HepG2 (cell line): Measurements from ENCODE around the gene COG1. TPM values are rescaled to one million over a fixed set of nuclear protein-coding genes. Genes with fewer than 3 reads are reported as not detected.

Experiments
- ATAC-seq: fragments of 200-7000 bp; cut with Tn5 transposase; 3 replicates; pipeline ENCODE4 v1.9.1; 2020; ENCODE audit warnings: mild to moderate bottlenecking, moderate library complexity
- BruUV-seq: library from RNA; stranded (reverse); fragments of 400-500 nt; replicated peaks from 2 replicates; lab custom pipeline; 2021; lab: Mats Ljungman, UMichigan
- CTCF ChIA-PET: fragments of 300-600 bp; formaldehyde crosslinking; extraction: SDS; loops from one replicate; lab custom pipeline; 2021; ENCODE audit warnings: low total read pairs, inconsistent platforms, low intra/inter-chr PET ratio; lab: Yijun Ruan, JAX
- POLR2A ChIA-PET: fragments of 350-600 bp; sonication (Branson Sonifier 250); formaldehyde crosslinking; loops from one replicate; lab custom pipeline; 2020; ENCODE audit warnings: antibody characterized with exemption, inconsistent platforms; lab: Yijun Ruan, JAX
- DNase-seq: peaks from one replicate; pipeline ENCODE4 v3.0.0-alpha.2; 2015; ENCODE audit warnings: low spot score
- FAIRE-seq: peaks from 3 replicates; lab custom pipeline; 2011; peaks lifted over from hg19 to GRCh38; lab: Jason Lieb, UNC
- H2AFZ ChIP-seq: one replicate; pipeline ENCODE4 v1.6.1; 2011; ENCODE audit warnings: low read length, inconsistent platforms
- H3K27ac ChIP-seq: fragments of 300-600 bp; 3 replicates; pipeline ENCODE4 v1.8.0; 2011; ENCODE audit warnings: mixed run types, mild to moderate bottlenecking, mixed read lengths, low read length, inconsistent platforms; ENCODE audit not compliant: insufficient read depth; ENCODE audit errors: extremely low read length
- H3K27me3 ChIP-seq, 2 experiments: fragments of 200-600 bp in 1 of 2; 2 replicates in 1 of 2; 3 replicates in 1 of 2; pipeline versions ENCODE4 v1.6.0 to v1.8.0; 2011; ENCODE audit warnings: low read length in 2 of 2, mild to moderate bottlenecking in 2 of 2, moderate library complexity in 2 of 2, inconsistent platforms in 1 of 2; ENCODE audit not compliant: insufficient read depth in 2 of 2, control insufficient read depth in 1 of 2
- H3K36me3 ChIP-seq, 2 experiments: fragments of 200-600 bp in 1 of 2; replicated peaks in 1 of 2; 2 replicates in 1 of 2; 3 replicates in 1 of 2; pipeline versions ENCODE4 v1.5.1 to v1.8.0; 2011; ENCODE audit warnings: low read length in 2 of 2, inconsistent platforms in 1 of 2; ENCODE audit not compliant: insufficient read depth in 2 of 2, control insufficient read depth in 1 of 2
- H3K4me1 ChIP-seq: 2 replicates; pipeline ENCODE4 v1.5.1; 2012; ENCODE audit warnings: low read length, inconsistent platforms; ENCODE audit not compliant: insufficient read depth
- H3K4me2 ChIP-seq: 2 replicates; pipeline ENCODE4 v1.6.0; 2011; ENCODE audit warnings: low read depth, low read length, inconsistent platforms
- H3K4me3 ChIP-seq, 3 experiments: fragments of 200-600 bp in 1 of 3; sonication (generic), shearing (Covaris generic) in 1 of 3; replicated peaks in 1 of 3; 2 replicates each; pipeline ENCODE4 v1.5.1; 2011 to 2016; ENCODE audit warnings: low read length in 3 of 3, inconsistent platforms in 2 of 3, low read depth in 2 of 3, mild to moderate bottlenecking in 2 of 3, control low read depth in 1 of 3, mixed read lengths in 1 of 3; ENCODE audit not compliant: insufficient read depth in 1 of 3
- H3K79me2 ChIP-seq: one replicate; pipeline ENCODE4 v1.6.1; 2011; ENCODE audit warnings: low read length, inconsistent platforms; ENCODE audit not compliant: insufficient read depth
- H3K9ac ChIP-seq: 2 replicates; pipeline ENCODE4 v1.6.0; 2011; ENCODE audit warnings: mild to moderate bottlenecking, low read depth, low read length, inconsistent platforms; ENCODE audit not compliant: insufficient read depth
- H3K9me3 ChIP-seq: 2 replicates; pipeline ENCODE4 v1.5.1; 2012; ENCODE audit warnings: mild to moderate bottlenecking, low read length
- H4K20me1 ChIP-seq: 2 replicates; pipeline ENCODE4 v1.6.0; 2011; ENCODE audit warnings: inconsistent platforms, mild to moderate bottlenecking, low read length, moderate library complexity; ENCODE audit not compliant: insufficient read depth
- CSRNP1 ChIP-seq: sonication (generic); formaldehyde crosslinking; IDR thresholded peaks from 2 replicates; pipeline ENCODE4 v1.8.1; 2023; ENCODE audit warnings: mild to moderate bottlenecking, missing genetic modification reagents
- MAFK ChIP-seq, 2 experiments: IDR thresholded peaks in 1 of 2; conservative IDR thresholded peaks in 1 of 2; 2 replicates each; pipeline ENCODE4 v1.6.1; 2011; ENCODE audit warnings: improper control_type of control experiment in 2 of 2, low read length in 2 of 2
- MTA3 ChIP-seq: sonication (generic); formaldehyde crosslinking; IDR thresholded peaks from 2 replicates; pipeline ENCODE4 v1.4.0; 2020; ENCODE audit warnings: missing genetic modification reagents
- PATZ1 ChIP-seq: sonication (generic); formaldehyde crosslinking; IDR thresholded peaks from 2 replicates; pipeline ENCODE4 v1.4.0; 2020; ENCODE audit warnings: missing genetic modification reagents
- PCBP2 ChIP-seq: fragments of 200-400 bp; formaldehyde crosslinking; optimal IDR thresholded peaks from 2 replicates; pipeline ENCODE3; 2018; ENCODE audit warnings: low read length, low read depth; ENCODE audit not compliant: poor library complexity, severe bottlenecking
- RARA ChIP-seq: IDR thresholded peaks from 2 replicates; pipeline ENCODE4 v1.6.1; 2016; ENCODE audit warnings: missing genetic modification reagents, missing compliant biosample characterization
- SAP130 ChIP-seq: IDR thresholded peaks from 2 replicates; pipeline ENCODE4 v1.6.1; 2016; ENCODE audit warnings: low read depth
- ZNF292 ChIP-seq: sonication (generic); formaldehyde crosslinking; IDR thresholded peaks from 2 replicates; pipeline ENCODE4 v1.8.1; 2022; ENCODE audit warnings: mild to moderate bottlenecking, low read depth, missing genetic modification reagents, borderline replicate concordance
- WGBS: methylation state at CpG from one replicate; pipeline ENCODE4 v1.1.6; 2017; ENCODE audit warnings: low lambda C conversion rate; 5-methylcytosine and 5-hydroxymethylcytosine counted together
- in situ Hi-C: cut with HindIII; loops from 2 replicates; pipeline ENCODE4 v1.10.0; 2017; ENCODE audit warnings: low pct_unique_long_range_greater_than_20kb; ENCODE audit not compliant: extremely low pct_ligation_motif_present
- intact Hi-C: fragments of 100-400 bp; cut with micrococcal nuclease; formaldehyde crosslinking; loops from one replicate; pipeline ENCODE4 v1.10.0; 2022; ENCODE audit not compliant: unreplicated experiment
- polyA plus RNA-seq, 8 experiments: library from polyadenylated mRNA; depleted of rRNA in 3 of 8; stranded (reverse) in 7 of 8; unstranded in 1 of 8; fragments of >200 nt; fragmentation: Illumina TruSeq in 4 of 8; extraction: Trizol in 4 of 8; gene quantifications; 2 replicates each; pipeline versions ENCODE4 v1.2.1 to v1.2.3, GENCODE V29; 2011 to 2016; ENCODE audit warnings: low read depth in 4 of 8, missing spikeins in 1 of 8, mixed read lengths in 1 of 8; ENCODE audit not compliant: insufficient read depth in 1 of 8
- total RNA-seq, 5 experiments: library from RNA; depleted of rRNA; stranded (reverse); fragments of >200 nt; fragmentation: Illumina TruSeq; extraction: Trizol; gene quantifications; 2 replicates each; pipeline ENCODE4 v1.2.3, GENCODE V29; 2016; ENCODE audit warnings: low read depth in 1 of 5

The COG1 gene
- total and polyA plus RNA-seq, 2 of the 13 experiments (the other 11 are each of a cell fraction or from before 2014, with no cell fraction given) = 36.6 to 39.7 TPM

GRCh38 chr17:73224237-73224636 is 31.4 kb downstream of the COG1 start:
- H3K27me3 ChIP-seq = no peaks in the 10 kb centered on the region
- no peak for DNase-seq
- H3K36me3 ChIP-seq = peaks cover 4 to 8% of the 10 kb centered on the region in 2 experiments; a peak in 3 of 5 replicates
- peaks cover 47% of the 10 kb centered on the region for H3K79me2 ChIP-seq
- TF ChIP-seq PCBP2 (no peak), CSRNP1 (CRISPR knock-in tag) (no peak), RARA (CRISPR knock-in tag) (0 out of 2 replicates have a peak, but pooled peaks have one; percentile 43), ZNF292 (no peak), MTA3 (CRISPR knock-in tag) (no peak), SAP130 (CRISPR knock-in tag) (peak; percentile 46; the same call in 1 of the 2 replicates), PATZ1 (no peak), MAFK (conservative IDR thresholded peaks at IDR 0.05 in 1 of 2, IDR thresholded peaks at IDR 0.05 in 1 of 2; ENCODE audit: low read length in 2 of 2) (0 out of 4 replicates have a peak, but pooled peaks of 1 of the 2 experiments have one; percentile 15)
- peaks cover 54% of the 10 kb centered on the region for H3K4me1 ChIP-seq
- no peak overlapping the region for H3K4me3 ChIP-seq
- intact Hi-C loops (no loop called here), in situ Hi-C loops (no loop called here)
- FAIRE-seq = no peak
- H3K9ac ChIP-seq = no peak overlapping the region
- ATAC-seq = no peak
- ChIA-PET CTCF (no interaction called here), POLR2A (no interaction called here)
- H3K9me3 ChIP-seq = no peaks in the 10 kb centered on the region
- no peaks in the 10 kb centered on the region for H4K20me1 ChIP-seq
- H2AFZ ChIP-seq = no peak overlapping the region
- H3K4me2 ChIP-seq = no peak overlapping the region
- no TSS peak for BruUV-seq
- no peak overlapping the region for H3K27ac ChIP-seq
- WGBS = 97% methylated on average over 2 of the region's 2 CpGs
